GM19463 (cell line): ENCODE data around the gene HSDL1.

Experiments
- ATAC-seq: cut with Tn5 transposase; IDR thresholded peaks from one replicate; pipeline ENCODE4 v1.9.1; 2021; ENCODE audit warnings: mild to moderate bottlenecking, moderate library complexity; ENCODE audit not compliant: unreplicated experiment

The HSDL1 gene

GRCh38 chr16:84110527-84110926 is 34.5 kb downstream of the HSDL1 start:
- ATAC-seq: no peak

GRCh38 chr16:84109598-84110335 is 35.2 kb downstream of the HSDL1 start:
- no peak for ATAC-seq

GRCh38 chr16:84107921-84108320 is 37.1 kb downstream of the HSDL1 start:
- ATAC-seq: no peak

GRCh38 chr16:84105948-84106740 is 38.8 kb downstream of the HSDL1 start:
- ATAC-seq: no peak

GRCh38 chr16:84105301-84105815 is 39.6 kb downstream of the HSDL1 start:
- ATAC-seq: no peak

- no peak for ATAC-seq
Observed at GRCh38 chr16:84104231-84104630, 40.7 kb downstream of the HSDL1 start.

- ATAC-seq: no peak
Observed at GRCh38 chr16:84103678-84104077, 41.3 kb downstream of the HSDL1 start.

GRCh38 chr16:84098939-84099338 is 46.0 kb downstream of the HSDL1 start:
- no peak for ATAC-seq

GRCh38 chr16:84096447-84097005 is 48.5 kb downstream of the HSDL1 start:
- no peak for ATAC-seq

- ATAC-seq: no peak
Observed at GRCh38 chr16:84095466-84095865, 49.5 kb downstream of the HSDL1 start.

- no peak for ATAC-seq
Observed at GRCh38 chr16:84093879-84094270, 51.1 kb downstream of the HSDL1 start.

- ATAC-seq: no peak
Observed at GRCh38 chr16:84093120-84093878, 51.7 kb downstream of the HSDL1 start.

- ATAC-seq: no peak
Observed at GRCh38 chr16:84091460-84091859, 53.5 kb downstream of the HSDL1 start.

- ATAC-seq: no peak
Observed at GRCh38 chr16:84090211-84090610, 54.8 kb downstream of the HSDL1 start.

GRCh38 chr16:84088695-84089395 is 56.1 kb downstream of the HSDL1 start:
- peak; percentile 80 for ATAC-seq

- no peak for ATAC-seq
Observed at GRCh38 chr16:84087466-84088151, 57.4 kb downstream of the HSDL1 start.

GRCh38 chr16:84087001-84087400 is 58.0 kb downstream of the HSDL1 start:
- ATAC-seq: no peak

- ATAC-seq: no peak
Observed at GRCh38 chr16:84086341-84086740, 58.6 kb downstream of the HSDL1 start.

GRCh38 chr16:84085773-84086172 is 59.2 kb downstream of the HSDL1 start:
- ATAC-seq: no peak

- ATAC-seq: no peak
Observed at GRCh38 chr16:84085271-84085667, 59.7 kb downstream of the HSDL1 start.
